ENCODE results near the gene SF3A2. TPM values are rescaled to one million over a fixed set of nuclear protein-coding genes. Genes with fewer than 3 reads are reported as not detected.

SF3A2 gene
- total RNA-seq, 1 donor from 2014 or later = 142 TPM

DNA sequence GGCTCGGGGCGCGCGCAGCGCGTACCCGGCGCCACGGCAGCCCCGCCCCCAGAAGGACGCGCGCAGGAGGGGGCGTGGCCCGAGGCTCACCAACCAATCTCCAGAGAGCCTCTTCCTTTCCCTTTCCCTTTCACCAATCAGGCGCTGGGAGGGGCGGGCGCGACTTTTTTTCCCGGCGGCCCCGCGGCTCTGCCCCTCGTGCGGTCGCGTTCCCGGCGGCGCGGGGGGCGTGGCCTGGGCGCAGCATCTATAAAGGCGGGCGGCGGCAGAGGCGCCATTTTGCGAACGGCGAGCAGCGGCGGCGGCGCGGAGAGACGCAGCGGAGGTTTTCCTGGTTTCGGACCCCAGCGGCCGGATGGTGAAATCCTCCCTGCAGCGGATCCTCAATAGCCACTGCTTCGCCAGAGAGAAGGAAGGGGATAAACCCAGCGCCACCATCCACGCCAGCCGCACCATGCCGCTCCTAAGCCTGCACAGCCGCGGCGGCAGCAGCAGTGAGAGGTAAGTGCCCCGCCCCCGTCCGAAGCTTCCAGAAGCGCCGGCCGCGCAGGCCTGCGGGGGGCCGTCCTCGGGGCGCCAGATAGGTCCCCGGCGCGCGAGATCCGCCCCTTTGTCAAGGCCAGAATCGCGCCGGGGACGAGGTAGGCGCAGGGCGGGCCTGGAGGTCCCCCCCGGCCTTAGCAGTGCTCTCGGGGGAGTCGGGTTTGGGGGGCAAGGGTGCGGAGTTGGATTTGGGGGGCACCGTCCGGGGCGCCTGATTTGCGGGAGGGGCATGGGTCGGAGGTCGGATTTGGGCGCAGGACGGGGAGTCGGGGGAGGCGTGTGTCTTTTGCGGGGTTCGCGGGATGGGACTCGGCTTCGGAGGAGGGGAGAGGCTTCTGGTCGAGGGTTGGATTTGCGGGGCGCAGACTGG, 32.9 kb downstream of the SF3A2 start:
- Mint-ChIP-seq H3K27me3 (ENCODE audit: low read depth) (no peaks in the 10 kb centered on the region), H3K36me3 (peaks cover 10% of the 10 kb centered on the region), H3K4me1 (peaks cover 32% of the 10 kb centered on the region), H3K4me3 (peak overlapping the region; percentile 88), H3K27ac (peak overlapping the region; percentile 93), H3K9me3 (no peaks in the 10 kb centered on the region)
- DNase-seq (ENCODE audit: low spot score in 2 of 2, unreplicated experiment in 2 of 2) = peak; percentile 97 to 100
- TF ChIP-seq, protein P1, sequence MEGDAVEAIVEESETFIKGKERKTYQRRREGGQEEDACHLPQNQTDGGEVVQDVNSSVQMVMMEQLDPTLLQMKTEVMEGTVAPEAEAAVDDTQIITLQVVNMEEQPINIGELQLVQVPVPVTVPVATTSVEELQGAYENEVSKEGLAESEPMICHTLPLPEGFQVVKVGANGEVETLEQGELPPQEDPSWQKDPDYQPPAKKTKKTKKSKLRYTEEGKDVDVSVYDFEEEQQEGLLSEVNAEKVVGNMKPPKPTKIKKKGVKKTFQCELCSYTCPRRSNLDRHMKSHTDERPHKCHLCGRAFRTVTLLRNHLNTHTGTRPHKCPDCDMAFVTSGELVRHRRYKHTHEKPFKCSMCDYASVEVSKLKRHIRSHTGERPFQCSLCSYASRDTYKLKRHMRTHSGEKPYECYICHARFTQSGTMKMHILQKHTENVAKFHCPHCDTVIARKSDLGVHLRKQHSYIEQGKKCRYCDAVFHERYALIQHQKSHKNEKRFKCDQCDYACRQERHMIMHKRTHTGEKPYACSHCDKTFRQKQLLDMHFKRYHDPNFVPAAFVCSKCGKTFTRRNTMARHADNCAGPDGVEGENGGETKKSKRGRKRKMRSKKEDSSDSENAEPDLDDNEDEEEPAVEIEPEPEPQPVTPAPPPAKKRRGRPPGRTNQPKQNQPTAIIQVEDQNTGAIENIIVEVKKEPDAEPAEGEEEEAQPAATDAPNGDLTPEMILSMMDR (IDR thresholded peaks at IDR 0.05; ENCODE audit: unreplicated experiment) = no peak

DNA sequence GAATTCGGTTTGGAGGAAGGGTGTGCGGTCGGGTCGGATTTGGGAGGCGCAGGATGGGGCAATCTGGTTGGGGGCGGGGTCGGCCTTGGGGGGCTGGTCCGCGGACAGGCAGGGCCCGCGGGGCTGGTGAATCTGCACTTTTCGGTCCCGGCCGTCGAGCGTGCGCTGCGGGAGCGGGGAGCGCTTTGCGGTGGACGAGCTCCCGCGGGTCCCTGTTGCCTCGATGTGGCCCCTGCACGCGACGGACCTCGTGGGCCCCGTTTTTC, 33.5 kb downstream of the SF3A2 start:
- Mint-ChIP-seq H3K4me3 (peak overlapping the region; percentile 88), H3K4me1 (peaks cover 34% of the 10 kb centered on the region), H3K9me3 (no peaks in the 10 kb centered on the region), H3K36me3 (peaks cover 12% of the 10 kb centered on the region), H3K27ac (peak overlapping the region; percentile 93), H3K27me3 (ENCODE audit: low read depth) (no peaks in the 10 kb centered on the region)
- TF ChIP-seq, protein P1 (IDR thresholded peaks at IDR 0.05; ENCODE audit: unreplicated experiment) = no peak
- no peak for DNase-seq (ENCODE audit: low spot score in 2 of 2, unreplicated experiment in 2 of 2)

DNA sequence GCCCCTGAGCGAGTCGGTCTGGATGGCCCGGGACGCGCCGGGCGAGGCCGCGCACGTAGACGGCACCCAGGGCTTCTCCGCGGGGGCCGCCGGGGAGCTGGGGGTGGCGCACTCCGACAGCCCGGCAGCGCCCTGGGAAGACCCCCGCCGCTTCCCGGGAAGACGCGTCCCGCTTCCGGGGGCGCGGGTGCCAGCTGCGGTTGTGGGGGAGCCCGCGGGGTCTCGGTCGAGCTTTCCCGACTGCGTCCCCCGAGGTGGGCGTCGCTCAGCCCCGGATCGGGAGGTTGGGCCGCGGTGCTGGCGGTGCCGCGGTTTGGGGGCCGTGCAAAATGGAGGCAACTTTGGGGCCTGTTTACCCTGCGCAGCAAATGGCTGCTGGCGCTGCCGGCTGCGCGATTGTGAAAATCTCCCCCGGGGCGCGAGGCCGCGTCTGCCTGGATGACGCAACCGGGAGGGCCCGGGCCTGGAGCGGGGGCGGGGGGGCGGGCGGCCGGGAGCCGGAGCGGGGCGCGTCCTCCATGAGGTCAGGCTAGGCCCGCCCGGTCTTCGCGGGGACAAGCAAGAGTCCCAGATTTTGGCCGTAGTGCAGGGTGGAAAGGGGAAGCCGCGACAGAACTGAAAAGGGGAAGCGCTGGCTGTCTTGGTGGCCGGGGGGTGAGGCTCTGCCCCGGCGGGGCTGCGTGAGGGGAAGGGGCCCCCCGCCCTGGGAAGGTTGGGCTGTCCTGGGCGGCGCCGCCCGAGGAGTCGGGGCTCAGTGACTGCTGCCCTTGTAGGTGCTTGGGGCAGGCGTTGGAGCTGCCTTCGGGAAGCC, 34.0 kb downstream of the SF3A2 start:
- H3K9me3 Mint-ChIP-seq = no peaks in the 10 kb centered on the region
- H3K4me3 Mint-ChIP-seq = peak overlapping the region; percentile 88
- H3K36me3 Mint-ChIP-seq = peaks cover 13% of the 10 kb centered on the region
- TF ChIP-seq, protein P1 (IDR thresholded peaks at IDR 0.05; ENCODE audit: unreplicated experiment) = no peak
- peak in 1 of 2 experiments; percentile 75 for DNase-seq (ENCODE audit: low spot score in 2 of 2, unreplicated experiment in 2 of 2)
- peak overlapping the region; percentile 93 for H3K27ac Mint-ChIP-seq
- H3K4me1 Mint-ChIP-seq = peaks cover 35% of the 10 kb centered on the region
- H3K27me3 Mint-ChIP-seq (ENCODE audit: low read depth) = no peaks in the 10 kb centered on the region

DNA sequence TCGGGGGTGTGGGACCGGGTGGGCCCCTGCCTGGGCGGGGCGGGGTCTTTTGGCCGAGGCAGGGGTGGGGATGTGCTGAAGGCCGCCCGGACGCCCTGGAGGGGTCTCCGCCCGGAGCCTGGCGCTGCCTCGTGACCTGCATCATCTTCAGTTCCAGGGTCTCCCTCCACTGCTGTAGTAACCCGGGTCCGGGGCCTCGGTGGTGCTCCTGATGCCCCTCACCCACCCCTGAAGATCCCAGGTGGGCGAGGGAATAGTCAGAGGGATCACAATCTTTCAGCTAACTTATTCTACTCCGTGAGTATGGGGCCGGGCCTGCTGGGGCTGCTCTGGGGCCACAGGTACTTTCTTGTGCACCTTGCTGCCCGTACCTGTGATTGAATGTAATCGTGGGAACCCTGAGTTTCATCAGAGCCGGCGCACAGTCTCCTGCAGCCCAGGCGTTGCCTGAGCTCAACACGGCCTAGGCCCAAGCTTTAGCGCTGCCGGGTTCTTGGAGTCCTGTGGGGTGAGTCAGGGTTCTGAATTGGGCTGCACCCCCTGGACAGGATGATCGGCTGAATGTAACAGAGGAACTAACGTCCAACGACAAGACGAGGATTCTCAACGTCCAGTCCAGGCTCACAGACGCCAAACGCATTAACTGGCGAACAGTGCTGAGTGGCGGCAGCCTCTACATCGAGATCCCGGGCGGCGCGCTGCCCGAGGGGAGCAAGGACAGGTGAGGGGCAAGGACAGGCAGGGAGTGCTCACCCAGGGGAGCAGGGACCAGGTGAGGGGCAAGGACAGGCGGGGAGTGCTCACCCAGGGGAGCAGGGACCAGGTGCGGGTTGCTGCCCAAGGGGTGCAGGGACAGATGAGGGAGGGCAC, 34.8 kb downstream of the SF3A2 start:
- H3K27ac Mint-ChIP-seq = peak overlapping the region; percentile 93
- H3K36me3 Mint-ChIP-seq = peaks cover 13% of the 10 kb centered on the region
- TF ChIP-seq, protein P1 (IDR thresholded peaks at IDR 0.05; ENCODE audit: unreplicated experiment) = no peak
- no peaks in the 10 kb centered on the region for H3K27me3 Mint-ChIP-seq (ENCODE audit: low read depth)
- H3K4me3 Mint-ChIP-seq = peak overlapping the region; percentile 88
- H3K4me1 Mint-ChIP-seq = peaks cover 32% of the 10 kb centered on the region
- no peak for DNase-seq (ENCODE audit: low spot score in 2 of 2, unreplicated experiment in 2 of 2)
- H3K9me3 Mint-ChIP-seq = no peaks in the 10 kb centered on the region

All from mesothelial cell of epicardium (in vitro differentiated cells).